ENCODE data around the gene GLYR1. TPM values are rescaled to one million over a fixed set of nuclear protein-coding genes. Genes with fewer than 3 reads are reported as not detected.

Gene GLYR1
- total RNA-seq, 1 experiment from 2014 or later, result 67.3 TPM

DNA sequence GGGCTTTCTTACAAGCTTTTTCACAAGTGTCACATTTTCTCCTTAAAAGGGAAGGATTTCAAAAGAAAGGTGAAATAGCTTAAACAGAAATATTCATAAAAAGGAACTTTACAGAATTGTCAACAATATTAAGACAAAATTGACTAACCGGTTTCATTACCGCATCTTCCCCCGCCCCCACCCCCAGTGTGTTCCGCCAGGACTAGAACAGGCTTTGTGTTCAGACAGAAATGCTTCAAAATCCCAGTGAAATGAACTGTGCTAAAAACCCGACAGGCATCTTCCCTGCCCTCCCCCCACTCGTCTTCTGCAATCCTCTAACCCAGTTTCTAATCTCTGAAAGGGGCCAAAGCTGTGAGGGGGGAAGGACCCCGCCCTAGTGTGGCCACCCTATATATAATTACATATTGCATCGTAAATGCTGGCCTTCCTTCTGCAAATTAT lies 43.7 kb downstream of the GLYR1 start:
- Mint-ChIP-seq H3K27ac (ENCODE audit: low read depth, unreplicated experiment) (no peak overlapping the region), H3K4me1 (ENCODE audit: insufficient read depth, unreplicated experiment) (peaks cover 6% of the 10 kb centered on the region), H3K9me3 (ENCODE audit: unreplicated experiment) (no peaks in the 10 kb centered on the region), H3K36me3 (ENCODE audit: insufficient read depth, unreplicated experiment) (peaks cover 34% of the 10 kb centered on the region), H3K4me3 (ENCODE audit: unreplicated experiment) (peak overlapping the region; percentile 76), H3K27me3 (ENCODE audit: insufficient read depth, unreplicated experiment) (no peaks in the 10 kb centered on the region)
- BruUV-seq (replicated peaks), result TSS peak; percentile 74
- POLR2A ChIA-PET, result interaction anchor here (0.6 to 3.1 kb wide), 14 partner anchors 9 to 152 kb away, joined by 3 to 40 read pairs (median 4); partner anchors contain the start of genes ANKS3, DNAAF8, GLYR1 and NUDT16L1
- DNase-seq (ENCODE audit: unreplicated experiment), result no peak
- TF ChIP-seq CTCF (IDR thresholded peaks at IDR 0.05; ENCODE audit: unreplicated experiment), result no peak
- intact Hi-C loops (cut with micrococcal nuclease), result loop anchor here (2.0 kb wide), 2 partner anchors 37 to 153 kb away; partner anchors contain the start of gene ZNF500
- CTCF ChIA-PET, result interaction anchor here (0.7 to 1.2 kb wide), 2 partner anchors 16 to 153 kb away, joined by 4 to 5 read pairs; no protein-coding TSS in a partner anchor

- H3K4me1 Mint-ChIP-seq (ENCODE audit: insufficient read depth, unreplicated experiment), result peaks cover 6% of the 10 kb centered on the region
- BruUV-seq (replicated peaks), result no TSS peak
- ChIA-PET CTCF (interaction anchor here (0.6 to 1.2 kb wide), 3 partner anchors 17 to 154 kb away, joined by 3 to 5 read pairs (median 4); no protein-coding TSS in a partner anchor), POLR2A (interaction anchor here (0.6 to 3.1 kb wide), 18 partner anchors 8 to 153 kb away, joined by 3 to 40 read pairs (median 4); partner anchors contain the start of genes ANKS3, DNAAF8, GLYR1 and NUDT16L1)
- peak; percentile 92 for DNase-seq (ENCODE audit: unreplicated experiment)
- H3K4me3 Mint-ChIP-seq (ENCODE audit: unreplicated experiment), result peak overlapping the region; percentile 76
- no peaks in the 10 kb centered on the region for H3K9me3 Mint-ChIP-seq (ENCODE audit: unreplicated experiment)
- TF ChIP-seq CTCF (IDR thresholded peaks at IDR 0.05; ENCODE audit: unreplicated experiment), result no peak
- H3K36me3 Mint-ChIP-seq (ENCODE audit: insufficient read depth, unreplicated experiment), result peaks cover 27% of the 10 kb centered on the region
- peak overlapping the region; percentile 27 for H3K27ac Mint-ChIP-seq (ENCODE audit: low read depth, unreplicated experiment)
- intact Hi-C loops (cut with micrococcal nuclease), result loop anchor here (2.0 kb wide), 2 partner anchors 36 to 154 kb away; partner anchors contain the start of gene ZNF500
- no peaks in the 10 kb centered on the region for H3K27me3 Mint-ChIP-seq (ENCODE audit: insufficient read depth, unreplicated experiment)
Observed at GRCh38 chr16:4802659-4803287, 44.3 kb downstream of the GLYR1 start.

- peaks cover 20% of the 10 kb centered on the region for H3K36me3 Mint-ChIP-seq (ENCODE audit: insufficient read depth, unreplicated experiment)
- BruUV-seq (replicated peaks), result no TSS peak
- peak; percentile 77 for DNase-seq (ENCODE audit: unreplicated experiment)
- H3K4me1 Mint-ChIP-seq (ENCODE audit: insufficient read depth, unreplicated experiment), result peaks cover 6% of the 10 kb centered on the region
- CTCF ChIA-PET, result interaction anchor here (0.9 kb wide), 1 partner anchor 22 kb away, joined by 3 read pairs; no protein-coding TSS in a partner anchor
- intact Hi-C loops (cut with micrococcal nuclease), result loop anchor here (2.0 kb wide), 2 partner anchors 35 to 155 kb away; partner anchors contain the start of gene ZNF500
- H3K27me3 Mint-ChIP-seq (ENCODE audit: insufficient read depth, unreplicated experiment), result no peaks in the 10 kb centered on the region
- POLR2A ChIA-PET, result interaction anchor here (0.6 to 3.1 kb wide), 14 partner anchors 15 to 154 kb away, joined by 3 to 40 read pairs (median 5); partner anchors contain the start of genes ANKS3, DNAAF8, GLYR1 and NUDT16L1
- TF ChIP-seq CTCF (IDR thresholded peaks at IDR 0.05; ENCODE audit: unreplicated experiment), result no peak
- H3K9me3 Mint-ChIP-seq (ENCODE audit: unreplicated experiment), result no peaks in the 10 kb centered on the region
- H3K27ac Mint-ChIP-seq (ENCODE audit: low read depth, unreplicated experiment), result peak within 1 kb of the TSS; percentile 27
- H3K4me3 Mint-ChIP-seq (ENCODE audit: unreplicated experiment), result peak within 1 kb of the TSS; percentile 76
Observed at GRCh38 chr16:4801962-4802658, 45.0 kb downstream of the GLYR1 start, which contains the start of gene ROGDI. Gene ROGDI, minus strand, starts transcription at chr16:4802633. Its CDS starts 62 bp downstream, at chr16:4802571.

All from MCF 10A (cell line).